ENCODE results near the gene GPR139. TPM values are rescaled to one million over a fixed set of nuclear protein-coding genes. Genes with fewer than 3 reads are reported as not detected.

The GPR139 gene
- polyA plus RNA-seq, 5 donors: not detected

- no peak for DNase-seq
Observed at GRCh38 chr16:19984135-19984534, 89.6 kb downstream of the GPR139 start.

Other genes starting within 250 kb of the GPR139 start
- 10 to 100 TPM; 32.9 to 47.6 (median 37.7) TPM for gene GPRC5B, start 189.0 kb downstream of the GPR139 start, polyA plus RNA-seq (ENCODE audit: insufficient read depth in 1 of 5, insufficient read length in 5 of 5, low replicate concordance in 1 of 5)